HG03097 (cell line): Measurements from ENCODE around the gene URAD.

ENCODE experiments used
- ATAC-seq: cut with Tn5 transposase; IDR thresholded peaks from one replicate; pipeline ENCODE4 v1.9.1; 2021; ENCODE audit not compliant: unreplicated experiment, low FRiP score

URAD gene

GRCh38 chr13:28001049-28001448 is 12.6 kb upstream of the URAD start:
- ATAC-seq: no peak

- ATAC-seq: no peak
These were observed 12.1 kb upstream of the URAD start for GRCh38 chr13:28000567-28000966.

- no peak for ATAC-seq
These were observed 9.5 kb upstream of the URAD start for GRCh38 chr13:27997904-27998522.

GRCh38 chr13:27991881-27992280 is 3.4 kb upstream of the URAD start:
- ATAC-seq: no peak

- ATAC-seq: no peak
These were observed 2.9 kb downstream of the URAD start for GRCh38 chr13:27985600-27985999.

GRCh38 chr13:27982361-27982760 is 6.1 kb downstream of the URAD start:
- no peak for ATAC-seq

GRCh38 chr13:27981006-27981708 is 7.3 kb downstream of the URAD start:
- no peak for ATAC-seq

- ATAC-seq: no peak
These were observed 8.1 kb downstream of the URAD start for GRCh38 chr13:27980280-27980998.

GRCh38 chr13:27979765-27980279 is 8.7 kb downstream of the URAD start:
- no peak for ATAC-seq

GRCh38 chr13:27979001-27979643 is 9.4 kb downstream of the URAD start:
- no peak for ATAC-seq

- ATAC-seq: no peak
These were observed 10.1 kb downstream of the URAD start for GRCh38 chr13:27978301-27978968.

GRCh38 chr13:27977476-27978300 is 10.8 kb downstream of the URAD start:
- no peak for ATAC-seq

GRCh38 chr13:27976362-27977091 is 12.0 kb downstream of the URAD start:
- no peak for ATAC-seq

GRCh38 chr13:27975564-27976361 is 12.7 kb downstream of the URAD start:
- ATAC-seq: no peak

- no peak for ATAC-seq
These were observed 14.4 kb downstream of the URAD start for GRCh38 chr13:27973961-27974662.

GRCh38 chr13:27973291-27973690 is 15.2 kb downstream of the URAD start:
- ATAC-seq: no peak

GRCh38 chr13:27972478-27972820 is 16.0 kb downstream of the URAD start:
- ATAC-seq: no peak
